GM21786 (cell line): ENCODE results near the gene TBX4.

Experiments used
- ATAC-seq: cut with Tn5 transposase; IDR thresholded peaks from one replicate; pipeline ENCODE4 v1.9.1; 2021; ENCODE audit not compliant: unreplicated experiment

TBX4 gene

GRCh38 chr17:61453566-61454380 is 1.6 kb downstream of the TBX4 start:
- no peak for ATAC-seq

DNA sequence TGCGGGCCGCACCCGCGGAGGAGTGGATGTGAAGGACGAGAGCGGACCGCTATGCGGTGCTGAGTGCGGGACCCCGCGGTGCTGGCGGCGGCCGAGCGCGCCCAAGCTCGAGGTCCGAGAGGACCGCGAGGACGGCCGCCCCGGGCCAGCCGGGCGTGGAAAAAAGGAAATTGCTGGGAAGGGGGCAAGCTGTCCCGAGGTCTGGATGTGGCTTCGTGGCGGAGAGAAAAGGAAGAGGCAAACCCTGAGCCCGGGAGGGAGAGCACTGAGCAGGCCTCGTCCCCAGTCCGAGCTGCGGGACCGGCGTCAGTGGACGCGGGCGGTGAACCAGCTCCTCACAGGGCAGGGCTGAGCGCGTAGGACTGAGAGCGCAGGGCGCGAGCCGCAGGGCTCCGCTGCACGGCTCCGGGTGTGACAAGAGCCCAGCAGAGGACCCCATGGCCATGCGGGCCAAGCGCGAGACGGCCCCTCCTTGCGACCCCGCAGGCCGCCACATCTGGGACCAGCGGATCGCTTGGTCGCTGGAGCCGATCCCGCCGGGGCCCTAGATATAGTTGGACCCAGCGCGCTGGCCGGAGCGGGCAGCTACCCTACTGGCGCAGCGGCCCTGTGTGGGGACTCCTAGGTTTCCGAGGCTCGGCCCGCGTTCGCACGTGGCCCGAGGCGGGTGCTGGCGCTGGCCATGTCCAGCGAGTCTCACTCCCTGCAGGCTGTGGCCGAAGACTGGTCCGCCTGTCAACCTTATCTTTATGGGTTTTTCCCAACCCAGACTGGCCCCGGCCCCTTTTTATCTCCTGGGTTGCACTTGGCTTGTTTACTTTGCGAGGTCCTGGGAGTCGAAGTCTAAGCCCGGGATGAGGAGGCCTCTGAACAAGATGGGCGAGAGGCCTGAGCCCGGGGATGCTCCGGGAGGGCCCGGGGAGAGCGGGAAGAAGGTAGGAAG is 2.4 kb downstream of the TBX4 start:
- no peak for ATAC-seq

DNA sequence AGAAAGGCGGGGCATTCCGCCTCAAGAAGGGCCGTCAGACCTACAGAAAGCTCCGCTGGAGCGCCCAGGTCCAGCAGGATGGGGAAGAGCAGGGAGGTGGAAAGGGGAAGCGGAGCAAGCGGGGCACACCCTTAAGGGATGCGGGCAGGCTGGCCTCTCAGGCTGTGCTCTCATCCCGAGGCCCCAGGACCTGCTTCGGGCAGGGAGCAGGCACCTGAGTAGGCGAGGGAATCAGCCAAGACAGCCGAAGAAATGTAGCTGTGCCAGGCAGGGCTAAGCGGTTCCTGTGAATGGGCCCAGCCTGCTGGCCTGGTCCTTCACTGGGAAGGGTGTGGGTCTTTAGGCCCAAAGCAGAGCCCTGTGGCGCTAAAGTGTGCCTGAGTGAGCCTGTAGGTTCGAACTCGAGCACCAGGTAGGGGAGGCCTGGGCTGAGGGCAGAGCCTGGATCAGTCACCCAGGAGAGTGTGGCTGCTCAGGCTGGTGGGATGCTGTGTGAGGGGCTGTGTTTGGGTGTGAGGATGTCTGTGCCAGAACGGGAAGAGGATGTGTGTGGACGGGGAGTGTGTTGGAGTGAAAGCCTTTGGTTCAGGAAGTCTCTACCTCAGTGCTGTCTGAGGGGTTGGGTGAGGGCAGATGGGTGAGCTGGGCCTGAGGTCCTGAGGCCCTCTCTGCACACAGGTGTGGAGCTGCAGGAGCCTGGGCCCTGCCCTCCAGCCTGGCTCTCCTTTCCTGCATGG is 3.3 kb downstream of the TBX4 start:
- ATAC-seq, result no peak

- ATAC-seq, result no peak
Observed at GRCh38 chr17:61456061-61456681, 3.9 kb downstream of the TBX4 start.

DNA sequence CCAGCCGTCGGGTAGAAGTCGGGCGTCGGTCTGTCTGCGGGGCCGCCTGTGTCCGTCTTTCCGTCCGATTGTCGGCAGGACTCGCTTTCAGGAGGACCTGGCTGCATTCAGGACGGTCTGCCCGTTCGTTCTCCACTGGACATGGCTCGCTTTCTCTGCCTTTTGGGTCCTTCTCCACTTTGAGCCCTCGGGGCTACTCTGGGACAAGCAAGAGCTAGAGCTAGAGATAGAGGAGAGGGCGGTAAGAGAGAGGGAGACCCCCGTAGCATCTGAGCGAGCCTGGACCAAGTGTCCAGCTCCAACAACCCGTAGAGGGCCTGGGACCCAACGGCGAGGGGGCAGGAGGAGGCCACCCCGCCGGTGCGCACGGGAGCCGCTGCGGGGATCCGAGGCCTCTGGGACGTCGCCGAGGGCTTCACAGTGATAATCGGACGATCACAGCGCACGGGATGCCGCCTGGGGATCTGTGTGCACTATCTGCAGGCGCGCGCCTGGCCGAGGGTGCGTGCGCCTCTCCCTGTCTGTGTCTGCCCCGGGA is 4.5 kb downstream of the TBX4 start:
- no peak for ATAC-seq

DNA sequence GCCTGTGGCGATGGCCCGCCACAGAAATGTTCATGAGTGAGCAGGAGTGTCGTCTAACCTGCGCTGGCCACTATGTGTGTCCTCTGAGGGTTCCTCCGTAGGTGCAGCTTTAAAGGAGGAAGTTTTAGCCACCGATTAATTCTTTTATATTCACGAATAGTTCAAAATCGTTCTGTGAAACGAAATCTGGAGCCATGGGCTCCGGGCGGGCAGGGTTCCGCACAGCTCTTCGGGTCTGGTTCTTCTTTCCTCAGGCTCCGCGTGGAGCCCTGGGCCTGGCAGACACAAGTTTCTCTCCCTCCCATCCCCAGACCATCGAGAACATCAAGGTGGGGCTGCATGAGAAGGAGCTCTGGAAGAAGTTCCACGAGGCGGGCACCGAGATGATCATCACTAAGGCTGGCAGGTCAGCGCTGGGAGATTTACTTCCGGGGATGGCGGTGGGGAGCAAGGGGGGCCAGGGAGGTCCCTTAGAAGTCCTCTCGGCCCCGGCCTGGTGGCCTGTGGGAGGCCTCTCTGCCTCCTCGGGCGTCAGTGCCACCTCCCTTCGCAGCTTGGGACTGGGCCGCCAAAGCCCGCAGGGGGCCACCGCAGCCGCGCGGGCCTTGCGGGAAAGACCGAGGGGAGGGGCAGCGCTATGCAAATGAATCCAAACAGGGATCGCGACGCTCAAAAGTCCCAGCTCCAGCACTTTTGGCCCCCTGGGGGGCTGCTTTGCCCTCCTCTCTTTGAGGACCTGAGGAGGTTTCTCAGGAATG is 5.2 kb downstream of the TBX4 start:
- ATAC-seq, result no peak

- ATAC-seq, result no peak
Observed at GRCh38 chr17:61458000-61458399, 5.8 kb downstream of the TBX4 start.

GRCh38 chr17:61458421-61459141 is 6.4 kb downstream of the TBX4 start:
- no peak for ATAC-seq

- ATAC-seq, result no peak
Observed at GRCh38 chr17:61459142-61459809, 7.1 kb downstream of the TBX4 start.

DNA sequence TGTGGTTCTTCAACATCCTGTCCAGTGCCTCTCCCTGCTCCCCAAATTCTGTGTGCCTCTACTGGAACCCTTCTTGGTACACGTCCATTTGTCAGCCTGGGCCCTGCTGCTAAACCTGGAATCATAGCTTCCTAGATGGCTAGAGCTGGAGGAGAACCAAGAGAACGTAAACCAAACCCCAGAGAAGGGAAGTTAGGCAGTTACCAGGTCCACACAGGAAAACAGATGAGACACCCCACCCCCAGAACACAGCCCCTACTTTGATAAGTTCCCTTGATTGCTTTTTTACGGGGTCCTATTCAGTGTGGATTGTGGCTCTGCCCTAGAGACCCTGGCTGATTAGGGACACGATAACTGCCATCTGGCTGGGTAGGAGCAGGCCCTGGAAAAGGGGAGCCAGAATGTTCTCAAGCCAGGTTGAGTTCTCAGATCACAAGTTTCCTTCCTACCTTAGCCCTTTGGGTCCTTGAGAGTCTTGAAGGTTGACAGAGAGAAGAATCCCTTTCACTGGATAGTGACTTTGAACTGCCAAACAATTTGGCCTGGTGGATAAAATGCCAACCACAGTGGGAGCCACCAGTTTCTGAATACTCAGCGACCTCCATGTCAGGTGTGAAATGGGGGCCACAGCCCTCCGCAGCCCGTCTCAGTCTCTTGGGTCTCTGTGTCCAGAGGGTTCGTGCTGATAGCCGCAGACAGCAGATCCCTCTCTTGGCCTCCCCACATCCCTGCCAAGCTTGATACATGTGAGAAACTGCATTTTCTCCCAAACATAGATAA is 7.9 kb downstream of the TBX4 start:
- no peak for ATAC-seq

DNA sequence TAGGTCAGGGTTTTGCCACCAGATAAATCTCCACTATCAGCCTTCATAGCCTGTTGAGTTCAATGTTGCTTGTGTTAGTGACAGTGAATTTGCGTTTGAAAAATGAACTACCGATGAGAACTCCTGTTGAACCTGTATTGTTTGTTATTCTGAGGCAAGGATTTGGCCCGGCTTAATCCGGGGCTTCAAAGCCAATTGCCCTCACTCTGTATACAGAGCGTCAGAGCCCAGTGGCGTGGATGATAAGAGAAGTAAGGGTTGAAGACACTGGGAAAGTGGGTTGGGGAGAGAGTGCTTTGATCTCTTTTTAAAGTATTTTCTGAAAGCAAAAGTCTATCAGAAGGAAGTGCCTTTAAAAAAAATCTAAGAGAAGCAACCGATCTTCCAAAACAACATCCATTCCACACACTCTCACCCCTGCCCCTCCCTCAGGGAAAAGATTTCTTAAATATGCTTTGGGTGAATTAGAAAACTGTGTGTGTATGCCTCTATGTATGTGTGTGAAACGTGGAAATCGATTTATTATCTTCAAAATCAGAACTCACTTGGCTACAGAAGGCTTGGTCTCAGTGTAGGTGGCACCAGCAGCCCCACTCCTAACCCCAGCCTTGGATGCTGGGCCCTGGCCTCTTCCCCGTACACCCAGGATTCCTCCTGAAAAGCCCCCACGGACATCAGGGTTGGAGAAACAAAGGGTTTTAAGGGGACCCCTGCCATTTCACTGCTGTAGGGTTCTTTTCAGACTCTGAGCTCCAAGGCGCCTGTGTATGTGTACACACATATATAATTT is 8.8 kb downstream of the TBX4 start:
- no peak for ATAC-seq

GRCh38 chr17:61461586-61461966 is 9.4 kb downstream of the TBX4 start:
- ATAC-seq, result no peak

DNA sequence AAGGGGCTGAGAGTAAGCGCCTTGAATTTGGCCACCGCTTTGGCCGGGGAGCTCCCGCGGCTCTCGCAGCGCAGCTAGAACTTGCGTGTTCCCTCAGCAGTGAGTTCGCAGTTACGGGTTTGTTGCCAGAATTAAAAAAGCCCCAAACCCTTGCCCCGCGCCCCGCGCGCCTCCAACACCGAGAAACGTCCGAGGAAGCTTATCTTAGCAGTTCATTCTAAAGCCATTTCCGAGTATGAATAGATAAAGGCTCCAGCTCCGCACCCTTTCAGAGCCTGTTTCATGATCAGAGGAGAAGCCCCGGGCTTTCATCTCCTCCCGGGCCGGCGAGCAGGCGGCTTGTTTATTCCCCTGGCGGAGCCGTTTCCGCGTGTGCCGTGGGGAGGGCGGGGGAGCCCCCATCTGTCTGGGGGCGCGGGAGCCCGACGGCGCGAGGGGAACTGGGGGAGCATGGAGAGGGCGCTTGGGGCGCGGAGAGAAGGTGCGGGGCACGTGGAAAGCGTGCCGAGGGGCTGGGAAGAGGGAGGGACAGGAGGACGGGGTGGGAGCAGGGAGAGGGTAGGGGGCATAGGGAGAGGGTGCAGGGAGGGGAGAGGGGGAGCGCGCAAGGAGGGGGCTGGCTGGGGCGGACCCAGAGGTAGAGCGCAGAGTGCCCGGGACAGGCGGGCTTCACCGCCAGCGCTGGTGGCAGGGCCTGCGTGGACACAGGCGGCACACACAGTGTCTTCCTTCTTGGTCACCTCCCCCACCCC is 9.9 kb downstream of the TBX4 start:
- ATAC-seq, result no peak

DNA sequence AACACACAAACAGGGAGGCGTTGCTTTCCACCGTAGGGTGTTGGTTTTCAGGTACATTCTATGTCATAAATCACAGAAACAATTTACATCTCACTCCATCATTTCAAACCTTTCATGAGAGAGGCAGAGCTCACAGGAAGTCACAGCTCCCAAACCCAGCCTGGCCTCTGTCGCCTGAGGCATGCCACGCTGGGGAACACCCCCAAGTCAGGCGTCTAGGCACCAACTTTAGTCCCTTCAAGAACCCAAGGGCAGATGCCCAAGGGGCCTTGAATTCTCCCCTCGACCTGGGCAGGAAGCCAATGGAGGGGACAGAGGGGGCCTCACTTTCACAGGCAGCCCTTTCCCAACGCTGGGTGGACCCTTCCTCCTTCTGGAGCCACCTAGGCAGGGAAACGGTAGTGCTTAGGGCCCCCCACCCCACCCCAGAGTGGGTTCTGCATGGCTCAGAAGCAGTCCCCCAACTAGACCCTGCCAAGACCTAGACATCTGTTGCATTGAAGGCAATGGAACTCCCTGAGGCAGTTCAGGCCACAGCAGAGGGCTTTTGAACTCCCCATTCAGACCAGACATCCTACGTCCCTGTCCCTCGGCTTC is 10.6 kb downstream of the TBX4 start:
- no peak for ATAC-seq

GRCh38 chr17:61463316-61464129 is 11.3 kb downstream of the TBX4 start:
- no peak for ATAC-seq
